ENCODE data around the gene JUND. TPM values are rescaled to one million over a fixed set of nuclear protein-coding genes. Genes with fewer than 3 reads are reported as not detected.

JUND gene
- total and polyA plus RNA-seq, 4 donors = 12.8 to 103 (median 41.8) TPM

- Histone ChIP-seq H3K27me3 (ENCODE audit: control insufficient read depth in 4 of 4, insufficient read depth in 4 of 4, low read length in 3 of 4) (no peaks in the 10 kb centered on the region), H3K27ac (ENCODE audit: low read depth in 1 of 2, low read length in 2 of 2) (peak within 1 kb of the TSS; percentile 80 to 85), H3K9ac (ENCODE audit: low read depth in 1 of 2, low read length in 2 of 2) (no peak within 1 kb of the TSS), H3K4me1 (ENCODE audit: control insufficient read depth in 4 of 4, insufficient read depth in 4 of 4, low read length in 3 of 4) (peaks cover 9 to 39% (median 35%) of the 10 kb centered on the region in 4 donors), H3K4me3 (ENCODE audit: low read depth in 1 of 3, low read length in 3 of 3) (no peak within 1 kb of the TSS), H3K36me3 (ENCODE audit: control insufficient read depth in 4 of 4, insufficient read depth in 3 of 4, low read depth in 1 of 4, low read length in 3 of 4) (peaks cover 0 to 5% (median 1%) of the 10 kb centered on the region in 4 donors), H3K9me3 (ENCODE audit: control insufficient read depth in 4 of 4, low read length in 3 of 4) (no peaks in the 10 kb centered on the region)
- DNase-seq (ENCODE audit: low spot score) = no peak
- TF ChIP-seq NR2F2 (IDR thresholded peaks at IDR 0.05) = peak; percentile 85
- TF ChIP-seq YY1 (IDR thresholded peaks at IDR 0.05) = peak; percentile 42
- peak; percentile 76 for TF ChIP-seq SP1 (IDR thresholded peaks at IDR 0.05)
- TF ChIP-seq FOXA1 (IDR thresholded peaks at IDR 0.05) = no peak
- TF ChIP-seq RAD21 (IDR thresholded peaks at IDR 0.05) = peak in 1 of 2 donors; percentile 20
- peak; percentile 50 for TF ChIP-seq HNF4G (IDR thresholded peaks at IDR 0.05)
- no peak for TF ChIP-seq CTCF (IDR thresholded peaks at IDR 0.05; ENCODE audit: low read depth, low read length, missing input control)
- TF ChIP-seq REST (IDR thresholded peaks at IDR 0.05) = peak; percentile 42
- TF ChIP-seq HNF4A (conservative IDR thresholded peaks at IDR 0.05) = peak; percentile 63
- WGBS = 61% methylated on average over 9 of the region's 9 CpGs
Observed at GRCh38 chr19:18274219-18274780, 7.1 kb downstream of the JUND start, which contains the start of gene IQCN. Gene IQCN, minus strand, starts transcription at chr19:18274452. Its CDS starts 4,974 bp downstream, at chr19:18269478.

GRCh38 chr19:18273561-18274218 is 7.7 kb downstream of the JUND start:
- no peaks in the 10 kb centered on the region for H3K9me3 ChIP-seq (ENCODE audit: control insufficient read depth in 4 of 4, low read length in 3 of 4)
- H3K36me3 ChIP-seq (ENCODE audit: control insufficient read depth in 4 of 4, insufficient read depth in 3 of 4, low read depth in 1 of 4, low read length in 3 of 4) = peaks cover 0 to 5% (median 1%) of the 10 kb centered on the region in 4 donors
- TF ChIP-seq TAF1 (conservative IDR thresholded peaks at IDR 0.05) = no peak
- TF ChIP-seq YY1 (IDR thresholded peaks at IDR 0.05) = no peak
- no peak for TF ChIP-seq GABPA (IDR thresholded peaks at IDR 0.05 in 1 of 2, conservative IDR thresholded peaks at IDR 0.05 in 1 of 2)
- no peak for TF ChIP-seq HNF4A (conservative IDR thresholded peaks at IDR 0.05)
- TF ChIP-seq MAX (IDR thresholded peaks at IDR 0.05) = no peak
- no peak for TF ChIP-seq NR2F2 (IDR thresholded peaks at IDR 0.05)
- no peak for TF ChIP-seq CTCF (IDR thresholded peaks at IDR 0.05; ENCODE audit: low read depth, low read length, missing input control)
- TF ChIP-seq SP1 (IDR thresholded peaks at IDR 0.05) = no peak
- no peaks in the 10 kb centered on the region for H3K27me3 ChIP-seq (ENCODE audit: control insufficient read depth in 4 of 4, insufficient read depth in 4 of 4, low read length in 3 of 4)
- DNase-seq (ENCODE audit: low spot score) = no peak
- H3K9ac ChIP-seq (ENCODE audit: low read depth in 1 of 2, low read length in 2 of 2) = no peak overlapping the region
- H3K4me3 ChIP-seq (ENCODE audit: low read depth in 1 of 3, low read length in 3 of 3) = no peak overlapping the region
- H3K4me1 ChIP-seq (ENCODE audit: control insufficient read depth in 4 of 4, insufficient read depth in 4 of 4, low read length in 3 of 4) = peaks cover 7 to 32% (median 29%) of the 10 kb centered on the region in 4 donors
- WGBS = 97% methylated on average over 13 of the region's 13 CpGs
- H3K27ac ChIP-seq (ENCODE audit: low read depth in 1 of 2, low read length in 2 of 2) = peak overlapping the region in 1 of 2 donors; percentile 80
